GM18505 (cell line): Measurements from ENCODE around the gene LGALS7.

ENCODE experiments used
- ATAC-seq: cut with Tn5 transposase; IDR thresholded peaks from one replicate; pipeline ENCODE4 v1.9.1; 2021; ENCODE audit not compliant: unreplicated experiment
- POLR2A ChIP-seq: IDR thresholded peaks from 4 replicates; pipeline ENCODE4 v1.6.1; 2011; ENCODE audit warnings: borderline replicate concordance; ENCODE audit not compliant: insufficient read depth, insufficient read length; ENCODE audit errors: extremely low read depth

LGALS7 gene

DNA sequence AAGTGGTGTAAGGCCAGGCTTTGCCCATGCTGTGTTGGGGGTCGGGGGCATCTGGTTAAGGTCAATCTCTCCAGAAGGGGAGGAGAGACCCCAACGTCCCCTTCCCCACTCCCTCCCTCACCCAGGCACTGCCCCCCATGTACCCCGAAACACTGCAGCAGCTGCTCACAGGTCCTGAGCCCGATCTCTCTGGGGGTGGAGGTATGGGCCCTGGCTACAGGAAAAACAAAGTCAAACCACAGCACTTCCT, 39.2 kb downstream of the LGALS7 start:
- no peak for ATAC-seq
- TF ChIP-seq POLR2A, result peak; percentile 43

DNA sequence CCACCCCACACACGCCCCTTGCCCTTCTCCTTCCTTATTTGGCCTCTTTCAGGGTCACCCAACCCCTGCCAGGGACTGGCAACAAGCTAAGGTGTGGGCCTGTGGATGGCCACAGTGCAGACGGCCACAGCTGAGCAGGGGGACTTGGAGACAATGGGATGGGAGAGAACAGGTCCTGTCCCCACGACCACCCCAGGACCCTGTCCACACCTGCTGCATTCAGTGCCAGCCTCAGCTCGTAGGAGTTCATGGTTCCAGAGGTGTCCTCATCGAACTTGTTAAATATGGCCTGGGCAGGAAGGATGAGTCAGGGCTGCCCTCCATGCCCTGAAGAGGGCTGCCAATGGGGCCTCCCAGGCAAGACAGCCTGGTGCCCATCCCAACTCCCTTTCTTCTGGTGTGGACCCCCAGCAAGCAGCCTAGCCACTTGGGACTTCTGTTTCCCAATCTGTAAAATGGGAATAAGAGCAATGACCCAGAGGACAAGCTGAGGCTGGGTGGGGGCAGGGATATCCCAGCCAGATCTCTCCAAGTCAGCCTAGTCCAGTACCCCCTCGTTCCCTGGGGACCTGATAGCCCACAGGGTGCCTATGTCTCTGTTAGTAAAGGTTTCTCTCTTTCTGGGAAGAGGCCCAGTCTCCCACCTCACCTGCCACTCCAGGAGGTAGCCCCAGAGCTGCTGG, 39.7 kb downstream of the LGALS7 start:
- no peak for ATAC-seq
- no peak for TF ChIP-seq POLR2A

DNA sequence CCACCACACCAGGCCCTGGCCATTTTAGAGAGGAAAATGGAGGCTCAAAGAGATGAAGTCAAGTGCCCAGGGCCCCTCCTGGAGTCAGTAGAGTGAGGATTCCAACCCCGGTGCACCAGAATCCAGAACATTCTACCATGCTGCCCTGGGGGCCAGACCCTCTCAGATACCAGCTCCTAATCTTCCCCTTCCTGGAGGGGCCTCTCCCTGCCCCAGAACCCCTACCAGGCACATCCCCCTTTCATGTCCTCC, 40.1 kb downstream of the LGALS7 start:
- no peak for ATAC-seq
- no peak for TF ChIP-seq POLR2A

DNA sequence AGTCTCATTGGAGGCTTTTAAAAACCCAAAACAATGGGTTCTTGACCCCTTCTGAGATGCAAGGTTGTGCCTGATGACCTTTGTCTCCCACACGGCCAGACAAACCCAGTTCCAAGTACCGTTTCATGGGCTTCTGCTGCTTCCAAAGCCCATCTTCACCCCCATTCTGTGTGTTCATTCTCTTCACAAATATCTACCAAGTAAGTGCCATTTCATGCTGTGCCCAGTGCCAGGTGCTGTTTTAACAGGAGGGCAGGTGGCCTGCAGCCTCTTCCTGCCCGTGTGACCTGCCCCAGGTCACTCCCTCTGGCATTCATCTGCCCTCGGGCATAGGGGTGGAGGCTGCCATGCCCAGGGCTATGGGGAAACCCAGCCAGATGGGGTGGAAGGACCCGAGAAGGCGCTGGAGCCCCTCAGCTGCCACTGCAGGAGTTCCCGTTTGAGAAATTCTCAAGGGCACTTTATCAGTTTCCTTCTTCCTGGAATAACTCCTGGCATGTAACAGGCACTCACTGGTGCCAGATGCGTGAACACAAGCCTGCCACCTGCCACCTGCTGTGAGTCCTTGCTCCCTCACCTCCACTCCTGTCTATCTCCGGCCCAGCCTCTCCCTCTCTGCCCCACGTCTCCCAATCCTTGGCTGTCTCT, 41.5 kb downstream of the LGALS7 start:
- TF ChIP-seq POLR2A, result no peak
- no peak for ATAC-seq

DNA sequence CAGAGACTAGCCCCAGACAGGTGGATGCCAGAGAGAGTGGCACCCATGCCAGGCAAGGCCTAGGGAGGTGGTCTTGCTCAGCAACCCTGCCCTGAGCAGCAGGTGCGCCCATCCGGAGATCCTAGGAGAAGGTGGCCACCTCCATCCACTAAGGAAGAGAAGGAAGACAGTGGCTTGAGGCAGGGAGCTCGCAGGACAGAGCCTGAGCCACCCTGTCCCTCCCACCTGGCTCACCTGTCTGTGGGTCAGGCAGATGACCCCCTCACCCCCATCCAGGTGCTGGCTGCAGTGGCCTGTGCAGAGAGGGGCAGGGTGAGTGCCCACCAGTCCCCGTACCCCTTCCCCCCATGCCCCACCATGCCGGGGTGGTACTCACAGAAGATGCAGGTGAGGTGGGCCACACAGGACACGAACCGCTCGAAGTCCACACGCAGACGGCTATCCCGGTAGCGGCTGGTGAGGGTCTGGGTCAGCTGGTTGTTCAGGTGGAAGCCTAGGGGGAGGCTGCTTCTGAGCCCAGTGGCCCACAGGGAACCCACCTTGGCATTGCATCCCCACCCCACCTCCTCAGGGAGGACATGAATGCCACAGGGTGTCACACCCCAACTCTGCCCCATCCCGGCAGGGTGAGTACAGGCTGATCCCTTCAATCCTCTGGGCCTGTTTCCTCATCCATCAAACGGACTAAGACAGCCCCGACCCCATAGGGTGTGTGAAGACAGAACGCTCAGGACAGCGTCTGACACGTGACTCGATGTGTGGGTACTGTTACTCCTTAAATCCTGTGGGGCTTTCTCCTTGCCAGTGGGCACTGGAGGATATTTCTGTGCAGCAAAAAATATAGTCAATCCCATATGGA, 42.4 kb downstream of the LGALS7 start:
- no peak for ATAC-seq
- TF ChIP-seq POLR2A, result no peak

DNA sequence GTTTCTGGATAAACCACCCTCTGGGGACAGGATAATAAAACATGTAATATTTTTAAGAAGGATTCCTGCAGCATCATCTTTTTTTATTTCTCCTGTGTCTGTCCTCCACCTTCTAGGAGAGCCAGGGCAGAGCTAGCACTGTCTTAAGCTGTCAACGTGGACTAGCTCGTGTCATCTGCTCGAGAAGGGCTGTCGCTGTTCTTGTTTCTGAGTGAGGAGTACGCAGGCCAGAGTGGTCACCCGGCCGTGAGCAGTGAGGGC, 42.9 kb downstream of the LGALS7 start:
- ATAC-seq, result no peak

DNA sequence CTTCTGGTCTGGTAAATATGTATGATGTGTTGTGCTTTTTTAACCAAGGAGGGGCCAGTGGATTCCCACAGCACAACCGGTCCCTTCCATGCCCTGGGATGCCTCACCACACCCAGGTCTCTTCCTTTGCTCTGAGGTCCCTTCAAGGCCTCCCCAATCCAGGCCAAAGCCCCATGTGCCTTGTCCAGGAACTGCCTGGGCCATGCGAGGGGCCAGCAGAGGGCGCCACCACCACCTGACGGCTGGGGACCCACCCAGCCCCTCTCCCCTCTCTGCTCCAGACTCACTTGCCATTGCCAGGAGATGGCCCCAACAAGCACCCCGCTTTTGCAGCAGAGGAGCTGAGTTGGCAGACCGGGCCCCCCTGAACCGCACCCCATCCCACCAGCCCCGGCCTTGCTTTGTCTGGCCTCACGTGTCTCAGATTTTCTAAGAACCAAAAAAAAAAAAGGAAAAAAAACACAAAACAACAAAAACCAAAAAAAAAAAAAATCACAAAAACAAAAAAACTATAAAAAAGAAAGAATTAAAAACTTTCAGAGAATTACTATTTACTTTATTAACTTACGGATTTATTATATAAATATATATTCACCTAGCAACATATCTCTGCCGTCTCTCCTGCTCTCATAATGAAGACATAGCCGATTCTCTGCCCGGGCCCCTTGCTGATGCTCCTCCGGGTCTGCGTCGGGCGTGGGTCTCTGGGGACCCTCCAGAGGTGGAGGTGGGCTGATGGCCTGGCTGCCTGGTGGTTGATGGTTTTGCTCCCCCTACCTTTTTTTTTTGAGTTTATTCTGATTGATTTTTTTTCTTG, 43.5 kb downstream of the LGALS7 start:
- no peak for TF ChIP-seq POLR2A
- no peak for ATAC-seq

More for the DNA sequence above, 42.9 kb downstream of the LGALS7 start:
- no peak for TF ChIP-seq POLR2A

DNA sequence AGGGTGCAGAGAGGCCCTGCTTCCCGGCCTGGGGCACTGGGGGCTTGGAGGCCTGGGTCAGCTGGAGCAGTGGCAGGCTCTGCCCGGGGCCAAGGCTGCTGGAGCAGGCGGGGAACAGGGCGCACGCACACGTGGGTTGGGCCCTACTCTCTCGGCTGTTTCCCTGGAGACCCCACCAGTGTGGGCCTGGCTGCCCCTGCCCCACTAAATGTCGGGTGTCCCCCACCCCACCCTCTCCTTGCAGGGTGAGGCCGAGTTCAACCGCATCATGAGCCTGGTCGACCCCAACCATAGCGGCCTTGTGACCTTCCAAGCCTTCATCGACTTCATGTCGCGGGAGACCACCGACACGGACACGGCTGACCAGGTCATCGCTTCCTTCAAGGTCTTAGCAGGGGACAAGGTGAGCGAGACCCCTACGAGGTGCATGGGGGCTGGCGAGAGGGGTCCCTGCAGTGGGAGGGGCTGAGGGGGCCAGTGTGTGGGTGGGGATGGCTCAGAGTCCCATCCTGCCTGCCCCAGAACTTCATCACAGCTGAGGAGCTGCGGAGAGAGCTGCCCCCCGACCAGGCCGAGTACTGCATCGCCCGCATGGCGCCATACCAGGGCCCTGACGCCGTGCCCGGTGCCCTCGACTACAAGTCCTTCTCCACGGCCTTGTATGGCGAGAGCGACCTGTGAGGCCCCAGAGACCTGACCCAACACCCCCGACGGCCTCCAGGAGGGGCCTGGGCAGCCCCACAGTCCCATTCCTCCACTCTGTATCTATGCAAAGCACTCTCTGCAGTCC, 44.4 kb downstream of the LGALS7 start:
- ATAC-seq, result no peak
- TF ChIP-seq POLR2A, result no peak

DNA sequence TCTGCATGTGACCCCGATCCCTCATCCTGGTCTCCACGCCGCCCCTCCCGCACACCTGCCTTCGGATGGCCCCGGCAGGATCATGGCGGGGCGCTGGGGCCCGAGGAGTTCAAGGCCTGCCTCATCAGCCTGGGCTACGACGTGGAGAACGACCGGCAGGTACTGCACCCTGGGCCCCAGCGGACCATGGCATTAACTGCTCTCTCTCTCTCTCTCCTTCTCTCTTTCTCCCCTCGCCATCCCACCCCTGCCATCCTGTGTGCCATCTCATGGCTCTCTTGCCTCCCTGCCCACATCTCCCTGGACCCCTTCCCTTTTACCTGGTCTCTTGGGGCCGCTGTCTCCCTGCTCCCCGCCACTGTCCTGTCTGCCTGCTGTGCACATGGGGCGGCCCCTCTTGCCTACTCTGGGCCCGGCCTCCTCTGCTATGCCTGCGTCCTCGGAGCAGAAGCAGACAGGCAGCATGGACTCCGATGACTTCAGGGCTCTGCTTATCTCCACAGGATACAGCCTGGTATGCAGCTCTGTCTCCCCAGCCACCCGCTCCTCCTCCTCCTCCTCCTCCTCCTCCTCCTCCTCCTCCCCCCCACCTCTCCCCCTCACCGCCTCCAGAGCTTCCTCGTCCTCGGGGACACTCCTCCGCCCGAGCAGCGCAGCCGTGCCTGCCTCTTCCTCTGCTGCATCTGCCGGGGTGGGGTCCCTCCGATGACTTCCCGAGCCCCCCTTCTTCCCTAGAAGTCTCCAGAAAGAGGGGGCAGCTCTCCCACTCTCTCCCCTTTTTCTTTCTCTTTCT, 45.3 kb downstream of the LGALS7 start:
- ATAC-seq, result no peak
- no peak for TF ChIP-seq POLR2A

DNA sequence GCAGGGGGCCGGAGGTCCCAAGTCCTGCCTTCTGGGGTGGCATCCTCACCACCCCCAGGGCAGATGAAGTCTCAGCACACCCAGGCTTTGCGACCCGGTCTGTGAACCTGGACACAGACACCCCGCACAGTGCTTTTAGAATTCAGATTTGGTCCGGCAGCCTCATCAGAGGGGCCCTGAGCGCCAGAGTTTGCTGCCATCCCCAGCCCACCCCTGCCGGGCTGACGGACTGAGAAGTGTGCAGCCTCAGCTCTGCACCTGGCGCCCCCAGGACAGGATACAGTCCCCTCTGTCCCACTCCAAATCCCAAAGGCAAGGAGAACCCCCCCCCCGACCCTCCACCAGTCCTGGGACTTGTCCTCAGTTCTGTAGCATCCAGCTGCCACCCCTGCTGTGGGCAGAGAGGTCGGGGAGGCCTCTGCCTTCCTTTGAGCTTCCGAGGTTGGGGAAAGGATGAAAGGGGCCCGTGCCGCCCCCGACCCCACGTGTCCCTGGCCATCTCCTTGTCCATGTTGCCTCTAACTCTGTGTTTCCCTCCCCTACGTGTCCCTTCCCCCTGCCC, 45.9 kb downstream of the LGALS7 start:
- ATAC-seq, result no peak

DNA sequence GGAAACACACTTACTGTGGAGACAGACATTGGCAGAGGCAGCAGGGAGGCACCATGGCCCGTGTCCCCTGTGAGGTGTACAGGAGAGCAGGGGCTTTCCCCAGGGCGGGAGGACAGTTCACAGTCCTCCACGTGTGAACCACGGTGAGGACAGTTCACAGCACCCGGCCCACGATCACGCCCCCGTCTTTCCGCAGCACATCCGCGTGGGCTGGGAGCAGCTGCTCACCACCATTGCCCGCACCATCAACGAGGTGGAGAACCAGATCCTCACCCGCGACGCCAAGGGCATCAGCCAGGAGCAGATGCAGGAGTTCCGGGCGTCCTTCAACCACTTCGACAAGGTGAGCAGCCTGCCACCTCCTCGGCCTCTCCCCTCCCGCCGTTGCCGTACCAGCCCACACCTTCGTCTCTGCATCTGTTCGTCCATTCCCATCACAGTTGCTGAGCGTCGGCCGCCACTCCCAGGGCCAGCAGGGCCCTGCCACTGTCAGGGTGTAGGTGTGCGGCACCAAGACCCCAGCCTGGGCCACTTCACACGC, 46.5 kb downstream of the LGALS7 start:
- ATAC-seq, result no peak
- TF ChIP-seq POLR2A, result no peak

More for the DNA sequence above, 45.9 kb downstream of the LGALS7 start:
- no peak for TF ChIP-seq POLR2A

DNA sequence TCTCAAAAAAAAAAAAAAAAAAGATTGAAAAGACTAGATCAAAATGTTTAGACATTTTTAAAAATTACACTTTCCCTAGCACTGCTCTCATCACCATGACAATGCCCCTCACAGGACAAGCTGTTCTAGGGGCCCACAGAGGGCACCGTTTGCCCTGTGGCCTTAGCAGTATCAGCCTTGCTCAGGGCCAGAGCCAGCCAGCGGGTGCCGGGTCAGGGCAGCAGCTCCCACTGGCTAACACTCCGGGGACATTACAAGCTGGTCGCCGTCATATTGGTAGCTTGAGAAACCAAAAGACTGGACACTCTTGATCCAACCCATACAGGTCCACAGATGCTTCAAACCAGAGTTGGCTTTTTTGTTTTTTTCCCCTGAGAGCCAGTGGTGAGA, 47.0 kb downstream of the LGALS7 start:
- no peak for ATAC-seq
- no peak for TF ChIP-seq POLR2A
